Caco-2 (cell line): ENCODE measurements around the gene DLD. TPM values are rescaled to one million over a fixed set of nuclear protein-coding genes. Genes with fewer than 3 reads are reported as not detected.

Source experiments
- BruUV-seq: library from RNA; stranded (reverse); fragments of 400-500 nt; replicated peaks from 2 replicates; lab custom pipeline; 2021; lab: Mats Ljungman, UMichigan
- CTCF ChIA-PET: fragments of 300-600 bp; sonication (Branson Sonifier 250); formaldehyde crosslinking; loops from one replicate; lab custom pipeline; 2022; ENCODE audit warnings: antibody characterized with exemption; lab: Charles Lee
- POLR2A ChIA-PET: fragments of 300-600 bp; sonication (Branson Sonifier 250); formaldehyde crosslinking; loops from one replicate; lab custom pipeline; 2022; ENCODE audit warnings: antibody characterized with exemption; lab: Charles Lee
- DNase-seq, 2 experiments: peaks; one replicate each; pipeline versions ENCODE4 v3.0.0 to v3.0.0-alpha.2; 2020 to 2022
- H3K27me3 ChIP-seq: replicated peaks from 2 replicates; pipeline ENCODE4 v1.6.0; 2011; ENCODE audit warnings: low read length; ENCODE audit not compliant: control insufficient read depth, insufficient read depth
- H3K36me3 ChIP-seq: 2 replicates; pipeline ENCODE4 v1.5.1; 2011; ENCODE audit warnings: low read length; ENCODE audit not compliant: control insufficient read depth, insufficient read depth
- H3K4me1 ChIP-seq: fragments of 250-450 bp; sonication (Bioruptor Pico); 2 replicates; pipeline ENCODE4 v1.5.1; 2020; ENCODE audit warnings: mild to moderate bottlenecking
- H3K4me3 ChIP-seq: 2 replicates; pipeline ENCODE4 v1.5.1; 2011; ENCODE audit warnings: low read depth, mild to moderate bottlenecking, control low read depth, low read length
- H3K9me3 ChIP-seq: fragments of 250-450 bp; sonication (Bioruptor Pico); 2 replicates; pipeline ENCODE4 v1.5.1; 2020; ENCODE audit warnings: mild to moderate bottlenecking, moderate library complexity
- H3K27ac Mint-ChIP-seq: one replicate; pipeline ENCODE4 v1.8.0; 2022; ENCODE audit warnings: mixed read lengths; ENCODE audit not compliant: unreplicated experiment
- H3K27me3 Mint-ChIP-seq: one replicate; pipeline ENCODE4 v1.8.0; 2022; ENCODE audit warnings: mixed read lengths; ENCODE audit not compliant: insufficient read depth, unreplicated experiment
- H3K36me3 Mint-ChIP-seq: one replicate; pipeline ENCODE4 v1.8.0; 2022; ENCODE audit warnings: mild to moderate bottlenecking, mixed read lengths; ENCODE audit not compliant: insufficient read depth, unreplicated experiment
- H3K4me1 Mint-ChIP-seq: one replicate; pipeline ENCODE4 v1.8.0; 2022; ENCODE audit warnings: low read depth, mixed read lengths; ENCODE audit not compliant: unreplicated experiment
- H3K4me3 Mint-ChIP-seq: one replicate; pipeline ENCODE4 v1.8.0; 2022; ENCODE audit warnings: mild to moderate bottlenecking, moderate library complexity, mixed read lengths; ENCODE audit not compliant: unreplicated experiment
- H3K9me3 Mint-ChIP-seq: one replicate; pipeline ENCODE4 v1.8.0; 2022; ENCODE audit warnings: mixed read lengths; ENCODE audit not compliant: unreplicated experiment
- CTCF ChIP-seq, 2 experiments: fragments of 200-600 bp in 1 of 2; IDR thresholded peaks; 1 replicate in 1 of 2; 2 replicates in 1 of 2; pipeline versions ENCODE4 v1.5.1 to v1.8.0; 2011 to 2022; ENCODE audit warnings: antibody characterized with exemption in 1 of 2, control low read depth in 1 of 2, inconsistent platforms in 1 of 2, low read depth in 1 of 2, low read length in 1 of 2, mild to moderate bottlenecking in 1 of 2, moderate library complexity in 1 of 2; ENCODE audit not compliant: insufficient read depth in 1 of 2, severe bottlenecking in 1 of 2, unreplicated experiment in 1 of 2
- intact Hi-C: fragments of 100-400 bp; cut with micrococcal nuclease; formaldehyde crosslinking; loops from one replicate; pipeline ENCODE4 v1.10.0; 2022; ENCODE audit not compliant: unreplicated experiment
- total RNA-seq: library from RNA; stranded (reverse); gene quantifications from 2 replicates; pipeline ENCODE4 v1.2.3, GENCODE V29; 2022

Gene DLD
- total RNA-seq, 1 experiment from 2014 or later, result 141 TPM

DNA sequence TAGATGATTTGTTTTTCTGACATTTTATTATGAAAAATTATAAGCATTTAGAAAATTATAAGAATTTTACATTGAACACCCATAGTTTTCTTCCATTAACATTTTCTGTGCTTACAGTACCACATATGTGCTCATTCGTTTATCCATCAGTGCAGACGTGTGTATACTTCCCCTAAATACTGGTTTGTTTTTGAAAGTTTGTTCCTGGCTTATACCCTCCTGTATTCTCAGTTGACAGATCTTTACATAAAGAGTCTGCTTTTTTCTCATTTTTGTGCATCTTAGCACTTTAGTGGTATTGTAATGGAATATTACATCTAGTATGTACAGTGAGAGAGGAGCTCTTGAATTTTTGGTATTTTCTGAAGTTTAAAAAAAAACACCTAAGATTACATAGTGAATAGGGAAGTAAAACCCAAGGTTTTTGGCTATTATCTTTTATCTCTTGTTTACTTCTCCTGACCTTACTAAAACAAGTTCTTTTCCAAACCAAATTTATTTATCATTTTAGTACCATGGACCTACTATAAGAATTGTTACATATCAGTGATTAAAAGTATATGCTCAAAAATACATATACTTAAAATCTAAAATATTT lies 8.1 kb downstream of the DLD start:
- H3K36me3 ChIP-seq, result no peaks in the 10 kb centered on the region; the same call in 1 of the 2 replicates
- CTCF ChIA-PET, result no interaction called here
- peaks cover 28% of the 10 kb centered on the region for H3K4me1 ChIP-seq
- H3K27me3 Mint-ChIP-seq, result no peaks in the 10 kb centered on the region
- POLR2A ChIA-PET, result no interaction called here
- H3K4me1 Mint-ChIP-seq, result peaks cover 7% of the 10 kb centered on the region
- H3K27me3 ChIP-seq, result no peaks in the 10 kb centered on the region
- no peak overlapping the region for H3K27ac Mint-ChIP-seq
- no peaks in the 10 kb centered on the region for H3K9me3 Mint-ChIP-seq
- TF ChIP-seq CTCF (IDR thresholded peaks at IDR 0.05; ENCODE audit: insufficient read depth in 1 of 2, low read depth in 1 of 2, low read length in 1 of 2, severe bottlenecking in 1 of 2, unreplicated experiment in 1 of 2), result no peak
- H3K4me3 ChIP-seq, result no peak overlapping the region
- H3K4me3 Mint-ChIP-seq, result no peak overlapping the region
- intact Hi-C loops, result no loop called here
- no TSS peak for BruUV-seq
- H3K36me3 Mint-ChIP-seq, result peaks cover 67% of the 10 kb centered on the region
- no peak for DNase-seq
- H3K9me3 ChIP-seq, result peaks cover 17% of the 10 kb centered on the region; the same call in 1 of the 2 replicates

DNA sequence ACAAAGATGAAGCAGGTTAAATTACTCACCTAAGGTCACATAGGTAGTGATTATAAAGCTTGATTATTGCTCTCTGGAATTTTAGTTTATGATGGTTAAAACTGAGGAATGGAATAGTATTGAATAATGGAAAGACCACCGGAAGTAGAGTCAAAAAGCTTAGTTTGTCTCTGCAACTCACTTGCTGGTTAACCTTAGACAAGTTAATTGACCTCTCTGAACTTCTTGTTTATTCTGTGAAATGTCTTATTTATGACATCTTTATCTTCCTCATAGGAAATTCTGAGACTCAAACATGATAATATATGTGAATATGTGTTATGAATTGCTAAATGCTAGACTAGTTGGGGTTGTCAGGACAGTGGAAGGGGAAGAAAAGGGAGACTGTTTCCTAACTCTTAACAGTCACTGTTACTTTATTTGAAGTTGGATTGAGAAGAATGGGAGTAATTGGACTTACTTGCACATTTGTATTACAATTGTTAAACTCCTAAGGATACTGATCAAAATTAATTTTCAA lies 9.6 kb downstream of the DLD start:
- no peaks in the 10 kb centered on the region; the same call in 1 of the 2 replicates for H3K36me3 ChIP-seq
- Mint-ChIP-seq H3K27me3 (no peaks in the 10 kb centered on the region), H3K4me3 (no peak overlapping the region), H3K27ac (no peak overlapping the region), H3K9me3 (no peaks in the 10 kb centered on the region), H3K4me1 (peaks cover 7% of the 10 kb centered on the region), H3K36me3 (peaks cover 62% of the 10 kb centered on the region)
- TF ChIP-seq CTCF (IDR thresholded peaks at IDR 0.05; ENCODE audit: insufficient read depth in 1 of 2, low read depth in 1 of 2, low read length in 1 of 2, severe bottlenecking in 1 of 2, unreplicated experiment in 1 of 2), result no peak
- CTCF ChIA-PET, result no interaction called here
- DNase-seq, result no peak
- intact Hi-C loops, result no loop called here
- BruUV-seq, result no TSS peak
- POLR2A ChIA-PET, result no interaction called here
- peaks cover 17% of the 10 kb centered on the region; the same call in 1 of the 2 replicates for H3K9me3 ChIP-seq
- H3K4me3 ChIP-seq, result no peak overlapping the region
- peaks cover 28% of the 10 kb centered on the region for H3K4me1 ChIP-seq
- no peaks in the 10 kb centered on the region for H3K27me3 ChIP-seq

GRCh38 chr7:107902381-107902780 lies 11.4 kb downstream of the DLD start:
- H3K36me3 ChIP-seq, result peaks cover 2% of the 10 kb centered on the region; the same call in 1 of the 2 replicates
- BruUV-seq, result no TSS peak
- H3K4me1 Mint-ChIP-seq, result no peaks in the 10 kb centered on the region

More at GRCh38 chr7:107902381-107902780, 11.4 kb downstream of the DLD start:
- no peaks in the 10 kb centered on the region for H3K9me3 Mint-ChIP-seq
- peaks cover 68% of the 10 kb centered on the region for H3K36me3 Mint-ChIP-seq
- POLR2A ChIA-PET, result interaction anchor here (0.6 kb wide), 1 partner anchor 12 kb away, joined by 3 read pairs; no protein-coding TSS in a partner anchor
- H3K4me1 ChIP-seq, result peaks cover 28% of the 10 kb centered on the region
- no peak overlapping the region for H3K4me3 ChIP-seq
- H3K27me3 ChIP-seq, result no peaks in the 10 kb centered on the region
- H3K27me3 Mint-ChIP-seq, result no peaks in the 10 kb centered on the region
- no peak overlapping the region for H3K4me3 Mint-ChIP-seq
- intact Hi-C loops, result no loop called here
- peaks cover 17% of the 10 kb centered on the region; the same call in 1 of the 2 replicates for H3K9me3 ChIP-seq
- TF ChIP-seq CTCF (IDR thresholded peaks at IDR 0.05; ENCODE audit: insufficient read depth in 1 of 2, low read depth in 1 of 2, low read length in 1 of 2, severe bottlenecking in 1 of 2, unreplicated experiment in 1 of 2), result no peak
- H3K27ac Mint-ChIP-seq, result peak overlapping the region; percentile 27
- CTCF ChIA-PET, result interaction anchor here (1.0 kb wide), 1 partner anchor 159 kb away, joined by 3 read pairs; the partner anchor contains the start of gene CBLL1
- peak in 1 of 2 experiments; percentile 25 for DNase-seq
